HL-60 (cell line): ENCODE results near the gene ZNF316.

Source experiments
- CTCF ChIP-seq: IDR thresholded peaks from one replicate; pipeline ENCODE4 v1.5.1; 2011; ENCODE audit warnings: low read length, control low read depth, inconsistent platforms; ENCODE audit not compliant: insufficient read depth
- GABPA ChIP-seq: IDR thresholded peaks from 2 replicates; pipeline ENCODE4 v1.6.1; 2012; ENCODE audit warnings: low read depth
- POLR2AphosphoS5 ChIP-seq: IDR thresholded peaks from 2 replicates; pipeline ENCODE4 v1.6.1; 2012; ENCODE audit warnings: low read depth
- SPI1 ChIP-seq: IDR thresholded peaks from 2 replicates; pipeline ENCODE4 v1.6.1; 2012; ENCODE audit warnings: low read depth, mild to moderate bottlenecking, borderline replicate concordance
- TF ChIP-seq, protein P1 (sequence below): IDR thresholded peaks from 2 replicates; pipeline ENCODE4 v1.6.1; 2012; ENCODE audit warnings: low read depth; ENCODE audit not compliant: insufficient replicate concordance

DNA sequence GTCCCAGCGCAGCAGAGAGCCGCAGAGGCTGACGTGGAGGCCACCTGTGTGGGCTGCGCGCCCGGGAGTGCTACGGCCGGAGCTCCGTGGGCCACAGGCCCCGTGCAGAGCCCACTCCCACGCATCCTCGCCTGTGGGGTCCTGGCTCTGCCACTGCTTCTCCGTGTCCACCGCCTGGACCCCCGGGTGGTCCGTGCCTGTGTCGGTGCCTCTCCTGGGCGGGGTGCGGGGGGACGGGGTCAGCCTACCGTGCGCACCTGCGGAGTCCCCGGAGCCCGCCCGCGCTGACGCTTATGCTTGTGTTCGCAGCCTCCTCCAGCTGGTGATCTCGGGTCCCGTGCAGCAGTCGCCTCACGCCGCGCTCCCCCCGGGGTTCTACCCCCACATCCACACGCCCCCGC is 29.5 kb upstream of the ZNF316 start:
- TF ChIP-seq CTCF (no peak), POLR2AphosphoS5 (no peak), SPI1 (no peak), GABPA (no peak)
- TF ChIP-seq, protein P1, sequence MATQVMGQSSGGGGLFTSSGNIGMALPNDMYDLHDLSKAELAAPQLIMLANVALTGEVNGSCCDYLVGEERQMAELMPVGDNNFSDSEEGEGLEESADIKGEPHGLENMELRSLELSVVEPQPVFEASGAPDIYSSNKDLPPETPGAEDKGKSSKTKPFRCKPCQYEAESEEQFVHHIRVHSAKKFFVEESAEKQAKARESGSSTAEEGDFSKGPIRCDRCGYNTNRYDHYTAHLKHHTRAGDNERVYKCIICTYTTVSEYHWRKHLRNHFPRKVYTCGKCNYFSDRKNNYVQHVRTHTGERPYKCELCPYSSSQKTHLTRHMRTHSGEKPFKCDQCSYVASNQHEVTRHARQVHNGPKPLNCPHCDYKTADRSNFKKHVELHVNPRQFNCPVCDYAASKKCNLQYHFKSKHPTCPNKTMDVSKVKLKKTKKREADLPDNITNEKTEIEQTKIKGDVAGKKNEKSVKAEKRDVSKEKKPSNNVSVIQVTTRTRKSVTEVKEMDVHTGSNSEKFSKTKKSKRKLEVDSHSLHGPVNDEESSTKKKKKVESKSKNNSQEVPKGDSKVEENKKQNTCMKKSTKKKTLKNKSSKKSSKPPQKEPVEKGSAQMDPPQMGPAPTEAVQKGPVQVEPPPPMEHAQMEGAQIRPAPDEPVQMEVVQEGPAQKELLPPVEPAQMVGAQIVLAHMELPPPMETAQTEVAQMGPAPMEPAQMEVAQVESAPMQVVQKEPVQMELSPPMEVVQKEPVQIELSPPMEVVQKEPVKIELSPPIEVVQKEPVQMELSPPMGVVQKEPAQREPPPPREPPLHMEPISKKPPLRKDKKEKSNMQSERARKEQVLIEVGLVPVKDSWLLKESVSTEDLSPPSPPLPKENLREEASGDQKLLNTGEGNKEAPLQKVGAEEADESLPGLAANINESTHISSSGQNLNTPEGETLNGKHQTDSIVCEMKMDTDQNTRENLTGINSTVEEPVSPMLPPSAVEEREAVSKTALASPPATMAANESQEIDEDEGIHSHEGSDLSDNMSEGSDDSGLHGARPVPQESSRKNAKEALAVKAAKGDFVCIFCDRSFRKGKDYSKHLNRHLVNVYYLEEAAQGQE: no peak
